ENCODE data around the gene DENND1C.

DENND1C gene

DNA sequence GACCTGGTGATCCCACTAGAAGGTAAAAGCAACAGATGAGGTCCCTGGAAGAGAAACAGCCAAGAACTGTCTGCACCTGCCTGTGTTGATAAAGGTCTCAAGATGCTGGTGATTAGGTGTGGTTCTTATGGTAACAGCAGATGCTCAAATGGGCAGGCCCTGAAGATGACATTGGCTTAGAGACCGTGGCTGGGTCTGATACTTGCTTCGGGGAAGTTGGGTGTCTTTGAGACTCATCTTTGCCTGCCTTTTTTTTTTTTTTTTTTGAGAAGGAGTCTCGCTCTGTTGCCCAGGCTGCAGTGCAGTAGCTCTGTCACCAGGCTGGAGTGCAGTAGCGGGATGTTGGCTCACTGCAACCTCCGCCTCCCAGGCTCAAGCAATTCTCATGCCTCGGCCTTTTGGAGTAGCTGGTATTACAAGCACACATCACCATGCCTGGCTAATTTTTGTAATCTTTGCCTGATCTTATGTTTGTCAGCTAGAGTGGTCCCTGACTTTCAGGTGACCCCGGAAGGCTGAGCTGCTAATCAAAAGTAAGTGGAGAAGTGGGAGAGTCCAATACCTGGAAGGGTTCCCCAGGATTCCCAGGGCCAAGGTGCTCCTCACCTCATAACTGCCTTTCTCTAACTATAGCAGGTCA lies 29.9 kb downstream of the DENND1C start:
- peaks cover 49 to 51% of the 10 kb centered on the region in 2 donors for H3K36me3 ChIP-seq (ENCODE audit: control insufficient read depth in 2 of 2, insufficient read depth in 2 of 2, low read length in 2 of 2)
- peaks cover 0 to 11% of the 10 kb centered on the region in 2 donors for H3K9me3 ChIP-seq (ENCODE audit: control insufficient read depth in 2 of 2, low read length in 2 of 2)
- no peak overlapping the region for H3K27ac ChIP-seq (ENCODE audit: low read length)

DNA sequence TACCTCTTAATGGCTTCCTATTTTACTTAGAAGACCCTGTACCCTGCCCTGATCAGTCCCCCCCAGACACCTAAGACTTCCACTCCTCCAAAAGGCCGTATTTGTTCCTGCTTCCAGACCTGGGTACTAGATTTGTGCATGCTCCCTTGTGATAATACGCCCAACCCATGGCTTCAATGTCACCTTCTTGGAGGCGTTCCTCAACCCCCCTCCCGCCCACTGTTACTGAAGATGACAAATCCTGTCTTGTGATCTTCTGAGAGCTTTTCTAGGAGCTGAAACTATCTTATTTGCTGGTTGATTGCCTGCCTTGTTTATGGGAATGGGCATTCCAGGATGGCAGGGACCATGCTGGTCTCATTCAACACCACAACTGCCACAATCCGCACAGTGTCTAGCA lies 31.4 kb downstream of the DENND1C start:
- H3K4me3 ChIP-seq (ENCODE audit: low read length in 2 of 2) = no peak overlapping the region
- H3K4me1 ChIP-seq (ENCODE audit: control insufficient read depth, insufficient read depth, low read length) = no peaks in the 10 kb centered on the region
- H3K27me3 ChIP-seq (ENCODE audit: control insufficient read depth in 1 of 2, insufficient read depth in 2 of 2, low read length in 2 of 2) = no peaks in the 10 kb centered on the region
- no peak overlapping the region for H3K9ac ChIP-seq (ENCODE audit: low read length in 2 of 2)
- H3K27ac ChIP-seq (ENCODE audit: low read length) = no peak overlapping the region
- peaks cover 2 to 16% of the 10 kb centered on the region in 2 donors for H3K9me3 ChIP-seq (ENCODE audit: control insufficient read depth in 2 of 2, low read length in 2 of 2)
- H3K36me3 ChIP-seq (ENCODE audit: control insufficient read depth in 2 of 2, insufficient read depth in 2 of 2, low read length in 2 of 2) = peaks cover 49 to 51% of the 10 kb centered on the region in 2 donors

More for the DNA sequence above, 29.9 kb downstream of the DENND1C start:
- Histone ChIP-seq H3K4me3 (ENCODE audit: low read length in 2 of 2) (no peak overlapping the region), H3K4me1 (ENCODE audit: control insufficient read depth, insufficient read depth, low read length) (no peaks in the 10 kb centered on the region), H3K9ac (ENCODE audit: low read length in 2 of 2) (no peak overlapping the region), H3K27me3 (ENCODE audit: control insufficient read depth in 1 of 2, insufficient read depth in 2 of 2, low read length in 2 of 2) (no peaks in the 10 kb centered on the region)

DNA sequence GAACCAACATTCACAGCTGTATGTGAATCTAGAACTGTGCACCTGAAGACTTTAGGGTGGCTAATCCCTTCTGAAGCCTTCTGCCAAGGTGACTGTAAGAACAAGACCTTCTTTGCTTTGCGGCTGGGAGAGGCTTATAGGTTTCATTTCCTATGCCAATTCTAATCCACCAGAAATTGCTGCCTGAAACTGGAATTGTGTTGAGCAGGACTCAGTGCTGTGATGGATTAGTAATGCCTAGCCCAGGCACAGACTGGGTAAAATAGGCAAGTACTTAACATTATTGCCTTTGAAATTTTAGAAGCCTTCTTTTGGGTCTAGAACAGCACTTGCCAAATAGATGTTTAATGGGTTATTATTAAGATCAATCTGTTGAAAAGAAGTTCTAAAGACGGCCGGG lies 33.5 kb downstream of the DENND1C start:
- Histone ChIP-seq H3K9ac (ENCODE audit: low read length in 2 of 2) (no peak overlapping the region), H3K27me3 (ENCODE audit: control insufficient read depth in 1 of 2, insufficient read depth in 2 of 2, low read length in 2 of 2) (no peaks in the 10 kb centered on the region), H3K4me1 (ENCODE audit: control insufficient read depth, insufficient read depth, low read length) (no peaks in the 10 kb centered on the region), H3K9me3 (ENCODE audit: control insufficient read depth in 2 of 2, low read length in 2 of 2) (peaks cover 2 to 5% of the 10 kb centered on the region in 2 donors), H3K27ac (ENCODE audit: low read length) (no peak overlapping the region), H3K4me3 (ENCODE audit: low read length in 2 of 2) (no peak overlapping the region), H3K36me3 (ENCODE audit: control insufficient read depth in 2 of 2, insufficient read depth in 2 of 2, low read length in 2 of 2) (peaks cover 28 to 31% of the 10 kb centered on the region in 2 donors)

DNA sequence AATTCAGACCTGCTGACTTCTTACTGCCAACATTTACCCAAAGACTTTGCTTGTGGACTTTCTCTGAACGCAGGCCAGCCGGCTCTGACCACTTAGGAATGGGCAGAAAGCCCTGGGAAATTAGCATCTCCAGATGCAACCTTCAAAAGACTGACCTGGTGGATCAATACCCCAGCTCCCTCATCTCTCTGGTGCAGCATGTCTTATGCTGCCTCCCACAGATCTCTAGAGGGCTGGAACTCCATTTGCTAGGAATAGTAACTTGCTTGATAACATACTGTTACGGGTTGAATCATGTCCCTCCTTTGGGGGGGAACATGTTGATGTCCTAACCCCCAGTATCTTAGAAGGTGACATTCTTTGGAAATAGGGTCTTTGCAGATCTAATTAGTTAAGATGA lies 35.1 kb downstream of the DENND1C start:
- Histone ChIP-seq H3K4me3 (ENCODE audit: low read length in 2 of 2) (no peak overlapping the region), H3K36me3 (ENCODE audit: control insufficient read depth in 2 of 2, insufficient read depth in 2 of 2, low read length in 2 of 2) (peaks cover 16 to 20% of the 10 kb centered on the region in 2 donors), H3K4me1 (ENCODE audit: control insufficient read depth, insufficient read depth, low read length) (no peaks in the 10 kb centered on the region), H3K9me3 (ENCODE audit: control insufficient read depth in 2 of 2, low read length in 2 of 2) (peaks cover 2 to 5% of the 10 kb centered on the region in 2 donors), H3K27me3 (ENCODE audit: control insufficient read depth in 1 of 2, insufficient read depth in 2 of 2, low read length in 2 of 2) (no peaks in the 10 kb centered on the region), H3K9ac (ENCODE audit: low read length in 2 of 2) (no peak overlapping the region), H3K27ac (ENCODE audit: low read length) (no peak overlapping the region)

DNA sequence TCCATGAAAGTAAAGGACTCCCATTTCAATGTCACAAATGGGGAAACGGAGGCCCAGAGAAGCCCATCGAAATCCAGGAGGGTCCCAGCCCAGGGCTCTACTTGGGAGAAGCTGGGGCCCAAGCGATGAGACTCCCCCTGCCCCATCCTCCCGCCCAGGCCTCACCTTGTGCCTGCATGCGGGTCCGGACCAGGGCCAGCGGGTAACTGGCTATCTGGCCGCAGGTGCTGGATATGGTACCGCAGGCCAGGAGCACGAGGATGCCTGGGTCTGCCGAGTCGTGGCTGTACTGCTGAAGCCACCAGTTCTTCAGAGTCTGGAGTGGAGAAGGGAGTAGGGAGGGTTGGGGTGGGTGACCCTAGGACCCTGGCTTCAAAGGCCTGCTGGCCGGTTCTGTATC lies 37.6 kb downstream of the DENND1C start:
- H3K9me3 ChIP-seq (ENCODE audit: control insufficient read depth in 2 of 2, low read length in 2 of 2) = peaks cover 2 to 5% of the 10 kb centered on the region in 2 donors
- no peaks in the 10 kb centered on the region for H3K27me3 ChIP-seq (ENCODE audit: control insufficient read depth in 1 of 2, insufficient read depth in 2 of 2, low read length in 2 of 2)
- H3K4me3 ChIP-seq (ENCODE audit: low read length in 2 of 2) = no peak overlapping the region
- no peaks in the 10 kb centered on the region for H3K4me1 ChIP-seq (ENCODE audit: control insufficient read depth, insufficient read depth, low read length)
- peaks cover 12 to 13% of the 10 kb centered on the region in 2 donors for H3K36me3 ChIP-seq (ENCODE audit: control insufficient read depth in 2 of 2, insufficient read depth in 2 of 2, low read length in 2 of 2)
- H3K9ac ChIP-seq (ENCODE audit: low read length in 2 of 2) = no peak overlapping the region
- no peak overlapping the region for H3K27ac ChIP-seq (ENCODE audit: low read length)

DNA sequence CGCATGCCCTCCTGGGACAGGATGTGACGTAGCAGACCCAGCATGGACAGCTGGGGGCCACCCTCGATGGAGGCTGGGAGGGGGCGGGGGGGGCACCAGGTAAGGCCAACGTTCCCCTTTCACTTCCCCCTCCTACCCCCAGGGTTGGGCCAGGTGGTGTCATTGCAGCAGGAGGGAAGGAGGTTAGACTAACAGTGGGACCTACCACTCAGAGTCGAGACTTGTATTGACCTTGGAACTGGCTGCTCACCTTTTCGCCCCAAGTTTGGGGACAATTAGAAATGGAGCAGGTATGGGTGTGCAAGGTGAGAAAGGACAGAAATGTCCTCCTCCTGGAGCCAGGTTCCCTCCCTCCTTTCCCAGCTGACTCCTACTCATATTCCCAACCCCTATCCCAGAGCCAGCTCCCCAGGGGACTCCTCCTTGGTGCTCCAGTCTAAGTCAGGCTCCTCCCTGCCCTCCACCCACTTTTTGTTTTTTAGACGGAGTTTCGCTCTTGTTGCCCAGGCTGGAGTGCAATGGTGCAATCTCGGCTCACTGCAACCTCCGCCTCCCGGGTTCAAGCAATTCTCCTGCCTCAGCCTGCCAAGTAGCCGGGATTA lies 39.4 kb downstream of the DENND1C start:
- H3K4me3 ChIP-seq (ENCODE audit: low read length in 2 of 2) = no peak overlapping the region
- H3K27me3 ChIP-seq (ENCODE audit: control insufficient read depth in 1 of 2, insufficient read depth in 2 of 2, low read length in 2 of 2) = no peaks in the 10 kb centered on the region
- no peaks in the 10 kb centered on the region for H3K4me1 ChIP-seq (ENCODE audit: control insufficient read depth, insufficient read depth, low read length)
- peaks cover 2 to 5% of the 10 kb centered on the region in 2 donors for H3K9me3 ChIP-seq (ENCODE audit: control insufficient read depth in 2 of 2, low read length in 2 of 2)
- peaks cover 12 to 13% of the 10 kb centered on the region in 2 donors for H3K36me3 ChIP-seq (ENCODE audit: control insufficient read depth in 2 of 2, insufficient read depth in 2 of 2, low read length in 2 of 2)
- H3K27ac ChIP-seq (ENCODE audit: low read length) = no peak overlapping the region
- no peak overlapping the region for H3K9ac ChIP-seq (ENCODE audit: low read length in 2 of 2)

DNA sequence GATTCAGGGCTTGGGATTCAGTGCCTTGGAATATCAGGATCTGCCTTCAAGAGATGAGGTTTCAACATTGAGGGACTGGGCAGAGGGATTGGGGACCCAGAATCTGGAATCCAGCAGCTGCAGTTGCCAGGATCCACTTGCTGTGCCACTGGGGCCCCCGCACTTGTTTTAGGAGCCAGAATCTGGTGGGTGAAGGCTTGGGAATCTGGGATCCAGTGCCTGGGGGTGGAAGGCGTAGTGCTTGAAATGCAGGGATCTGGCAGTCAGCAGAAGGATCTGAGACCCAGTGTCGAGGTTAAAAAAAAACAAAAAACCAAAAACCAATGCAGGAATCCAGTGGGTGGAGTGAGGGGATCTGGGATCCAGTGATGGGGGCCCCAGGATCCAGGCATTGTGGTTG lies 40.7 kb downstream of the DENND1C start:
- H3K4me3 ChIP-seq (ENCODE audit: low read length in 2 of 2) = no peak overlapping the region
- no peak overlapping the region for H3K27ac ChIP-seq (ENCODE audit: low read length)
- peaks cover 4% of the 10 kb centered on the region in 2 donors for H3K36me3 ChIP-seq (ENCODE audit: control insufficient read depth in 2 of 2, insufficient read depth in 2 of 2, low read length in 2 of 2)
- no peak overlapping the region for H3K9ac ChIP-seq (ENCODE audit: low read length in 2 of 2)
- peaks cover 0 to 5% of the 10 kb centered on the region in 2 donors for H3K9me3 ChIP-seq (ENCODE audit: control insufficient read depth in 2 of 2, low read length in 2 of 2)
- H3K27me3 ChIP-seq (ENCODE audit: control insufficient read depth in 1 of 2, insufficient read depth in 2 of 2, low read length in 2 of 2) = no peaks in the 10 kb centered on the region
- no peaks in the 10 kb centered on the region for H3K4me1 ChIP-seq (ENCODE audit: control insufficient read depth, insufficient read depth, low read length)

DNA sequence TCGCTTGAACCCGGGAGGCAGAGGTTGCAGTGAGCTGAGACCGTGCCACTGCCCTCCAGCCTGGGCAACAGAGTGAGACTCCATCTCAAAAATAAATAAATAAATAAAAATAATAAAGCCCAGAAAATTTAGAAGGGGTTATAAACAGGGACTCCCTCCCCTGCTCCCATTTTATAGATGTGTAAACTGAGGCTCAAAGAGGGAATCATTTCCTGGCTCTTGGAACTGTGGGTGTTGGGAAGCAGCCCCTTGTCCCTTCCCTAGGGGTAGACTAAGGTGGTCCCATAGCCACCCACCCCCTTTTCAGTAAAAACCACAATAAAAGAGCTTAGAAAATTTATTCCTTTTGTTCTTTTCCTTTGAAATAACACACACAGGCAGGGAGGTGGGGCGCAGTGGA lies 41.8 kb downstream of the DENND1C start:
- Histone ChIP-seq H3K4me1 (ENCODE audit: control insufficient read depth, insufficient read depth, low read length) (no peaks in the 10 kb centered on the region), H3K9me3 (ENCODE audit: control insufficient read depth in 2 of 2, low read length in 2 of 2) (no peaks in the 10 kb centered on the region), H3K4me3 (ENCODE audit: low read length in 2 of 2) (no peak overlapping the region), H3K27me3 (ENCODE audit: control insufficient read depth in 1 of 2, insufficient read depth in 2 of 2, low read length in 2 of 2) (no peaks in the 10 kb centered on the region), H3K36me3 (ENCODE audit: control insufficient read depth in 2 of 2, insufficient read depth in 2 of 2, low read length in 2 of 2) (no peaks in the 10 kb centered on the region), H3K27ac (ENCODE audit: low read length) (no peak overlapping the region), H3K9ac (ENCODE audit: low read length in 2 of 2) (no peak overlapping the region)

DNA sequence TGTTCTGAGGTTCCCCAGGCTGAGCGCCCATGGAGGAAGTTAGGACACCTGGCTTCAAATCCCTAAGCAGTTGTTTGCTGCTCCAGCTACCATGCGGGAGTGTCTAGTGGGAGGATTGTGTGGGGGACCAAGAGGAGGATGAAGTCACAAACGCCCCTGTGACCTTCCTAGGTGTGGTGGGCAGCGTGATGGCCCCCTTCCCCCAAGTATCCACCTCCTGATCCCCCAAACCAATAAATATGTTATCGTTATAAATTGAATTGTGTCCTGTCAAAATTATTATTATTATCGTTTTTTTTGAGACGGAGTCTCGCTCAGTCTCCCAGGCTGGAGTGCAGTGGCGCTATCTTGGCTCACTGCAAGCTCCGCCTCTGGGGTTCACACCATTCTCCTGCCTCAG lies 47.9 kb downstream of the DENND1C start, which contains the start of gene SLC25A41:
Gene SLC25A41, minus strand, starts transcription at position 101 of the 400 bp plus-strand sequence. Its CDS starts 70 bp downstream, at position 31.
- Histone ChIP-seq H3K4me3 (ENCODE audit: low read length in 2 of 2) (no peak within 1 kb of the TSS), H3K9me3 (ENCODE audit: control insufficient read depth in 2 of 2, low read length in 2 of 2) (no peaks in the 10 kb centered on the region), H3K27ac (ENCODE audit: low read length) (no peak within 1 kb of the TSS), H3K4me1 (ENCODE audit: control insufficient read depth, insufficient read depth, low read length) (no peaks in the 10 kb centered on the region), H3K27me3 (ENCODE audit: control insufficient read depth in 1 of 2, insufficient read depth in 2 of 2, low read length in 2 of 2) (no peaks in the 10 kb centered on the region), H3K9ac (ENCODE audit: low read length in 2 of 2) (no peak within 1 kb of the TSS), H3K36me3 (ENCODE audit: control insufficient read depth in 2 of 2, insufficient read depth in 2 of 2, low read length in 2 of 2) (no peaks in the 10 kb centered on the region)

DNA sequence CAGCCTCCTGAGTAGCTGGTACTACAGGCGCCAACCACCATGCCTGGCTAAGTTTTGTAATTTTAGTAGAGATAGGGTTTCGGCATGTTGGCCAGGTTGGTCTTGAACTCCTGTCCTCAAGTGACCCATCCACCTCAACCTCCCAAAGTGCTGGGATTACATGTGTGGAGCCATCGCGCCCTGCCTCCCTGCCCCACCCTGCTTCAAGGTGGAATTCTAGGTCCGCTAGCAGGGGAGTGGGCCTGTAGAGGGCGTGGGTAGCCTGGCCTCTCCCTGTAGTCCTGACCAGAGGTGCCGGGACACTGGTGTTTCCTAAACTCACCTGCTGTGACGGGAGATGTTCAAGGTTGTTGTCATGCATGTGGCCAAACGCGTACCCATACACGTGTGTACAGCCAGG lies 48.4 kb downstream of the DENND1C start:
- no peaks in the 10 kb centered on the region for H3K27me3 ChIP-seq (ENCODE audit: control insufficient read depth in 1 of 2, insufficient read depth in 2 of 2, low read length in 2 of 2)
- H3K4me1 ChIP-seq (ENCODE audit: control insufficient read depth, insufficient read depth, low read length) = no peaks in the 10 kb centered on the region
- H3K4me3 ChIP-seq (ENCODE audit: low read length in 2 of 2) = no peak overlapping the region
- no peaks in the 10 kb centered on the region for H3K9me3 ChIP-seq (ENCODE audit: control insufficient read depth in 2 of 2, low read length in 2 of 2)
- H3K9ac ChIP-seq (ENCODE audit: low read length in 2 of 2) = no peak overlapping the region
- no peak overlapping the region for H3K27ac ChIP-seq (ENCODE audit: low read length)
- no peaks in the 10 kb centered on the region for H3K36me3 ChIP-seq (ENCODE audit: control insufficient read depth in 2 of 2, insufficient read depth in 2 of 2, low read length in 2 of 2)

DNA sequence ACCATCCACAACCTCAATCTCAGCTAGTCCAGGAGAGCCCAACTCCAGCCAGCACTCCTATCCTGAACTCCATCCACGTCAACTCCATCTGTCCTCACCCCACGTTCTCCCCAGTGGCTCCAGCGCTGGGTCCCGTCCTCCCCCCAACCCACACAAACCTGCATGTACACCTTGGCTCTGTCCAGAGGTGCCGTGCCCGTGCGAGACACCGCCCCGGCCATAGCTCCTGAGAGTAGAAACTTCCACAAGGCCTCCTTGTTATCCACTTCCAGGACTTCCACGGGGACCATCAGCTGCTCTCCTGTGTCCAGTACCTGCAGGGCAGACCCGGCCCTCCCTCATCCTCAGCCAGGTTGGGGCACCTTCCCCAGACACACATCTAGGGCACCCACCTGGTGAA lies 49.7 kb downstream of the DENND1C start:
- peaks cover 0 to 2% of the 10 kb centered on the region in 2 donors for H3K27me3 ChIP-seq (ENCODE audit: control insufficient read depth in 1 of 2, insufficient read depth in 2 of 2, low read length in 2 of 2)
- no peaks in the 10 kb centered on the region for H3K9me3 ChIP-seq (ENCODE audit: control insufficient read depth in 2 of 2, low read length in 2 of 2)

More for the DNA sequence above, 49.7 kb downstream of the DENND1C start:
- no peak overlapping the region for H3K27ac ChIP-seq (ENCODE audit: low read length)
- H3K36me3 ChIP-seq (ENCODE audit: control insufficient read depth in 2 of 2, insufficient read depth in 2 of 2, low read length in 2 of 2) = no peaks in the 10 kb centered on the region
- H3K4me3 ChIP-seq (ENCODE audit: low read length in 2 of 2) = no peak overlapping the region
- H3K4me1 ChIP-seq (ENCODE audit: control insufficient read depth, insufficient read depth, low read length) = no peaks in the 10 kb centered on the region
- H3K9ac ChIP-seq (ENCODE audit: low read length in 2 of 2) = no peak overlapping the region

All from stomach smooth muscle (tissue), 2 donors.